MM.1S (cell line): ENCODE results near the gene MPRIP.

ENCODE experiments used
- DNase-seq: peaks from one replicate; pipeline ENCODE4 v3.0.0-alpha.2; 2015
- H2AFZ ChIP-seq: fragments of 300-600 bp; sonication (generic); 2 replicates; pipeline ENCODE4 v1.6.0; 2016; ENCODE audit warnings: antibody characterized with exemption, low read length
- H3F3A ChIP-seq: fragments of 300-600 bp; sonication (generic); 2 replicates; pipeline ENCODE4 v1.6.1; 2016; ENCODE audit warnings: mild to moderate bottlenecking, antibody characterized with exemption, low read length, moderate library complexity, mixed read lengths; ENCODE audit not compliant: insufficient read depth
- H3K27ac ChIP-seq: fragments of 300-600 bp; sonication (generic); 2 replicates; pipeline ENCODE4 v1.5.1; 2016; ENCODE audit warnings: mild to moderate bottlenecking, low read length
- H3K27me3 ChIP-seq: fragments of 300-600 bp; sonication (generic); replicated peaks from 2 replicates; pipeline ENCODE4 v1.6.0; 2016; ENCODE audit warnings: low read length; ENCODE audit not compliant: insufficient read depth
- H3K36me3 ChIP-seq: fragments of 300-600 bp; sonication (generic); replicated peaks from 2 replicates; pipeline ENCODE4 v1.6.1; 2016; ENCODE audit warnings: mild to moderate bottlenecking, low read length, mixed read lengths; ENCODE audit not compliant: insufficient read depth
- H3K4me1 ChIP-seq: fragments of 300-600 bp; sonication (generic); 2 replicates; pipeline ENCODE4 v1.6.1; 2016; ENCODE audit warnings: low read length, mixed read lengths
- H3K4me2 ChIP-seq: fragments of 300-600 bp; sonication (generic); 2 replicates; pipeline ENCODE4 v1.6.0; 2016; ENCODE audit warnings: low read depth, low read length
- H3K4me3 ChIP-seq: fragments of 300-600 bp; sonication (generic); 2 replicates; pipeline ENCODE4 v1.5.1; 2016; ENCODE audit warnings: low read length, mixed read lengths
- H3K79me2 ChIP-seq: fragments of 300-600 bp; sonication (generic); 2 replicates; pipeline ENCODE4 v1.6.1; 2016; ENCODE audit warnings: mixed run types, low read length, mixed read lengths
- H3K9ac ChIP-seq: fragments of 300-600 bp; sonication (generic); 2 replicates; pipeline ENCODE4 v1.6.1; 2016; ENCODE audit warnings: low read length, mixed read lengths
- H3K9me2 ChIP-seq: fragments of 300-600 bp; sonication (generic); replicated peaks from 2 replicates; pipeline ENCODE4 v1.6.1; 2016; ENCODE audit warnings: mild to moderate bottlenecking, low read length, mixed read lengths; ENCODE audit not compliant: insufficient read depth
- H3K9me3 ChIP-seq: fragments of 300-600 bp; sonication (generic); replicated peaks from 2 replicates; pipeline ENCODE4 v1.6.1; 2016; ENCODE audit warnings: mild to moderate bottlenecking, low read length, mixed read lengths; ENCODE audit not compliant: insufficient read depth
- H4K20me1 ChIP-seq: fragments of 300-600 bp; sonication (generic); 2 replicates; pipeline ENCODE4 v1.6.1; 2016; ENCODE audit warnings: mild to moderate bottlenecking, low read length, moderate library complexity, mixed read lengths; ENCODE audit not compliant: insufficient read depth
- CTCF ChIP-seq: fragments of 300-600 bp; sonication (generic); IDR thresholded peaks from 2 replicates; pipeline ENCODE4 v1.5.1; 2016; ENCODE audit warnings: antibody characterized with exemption, low read length, mixed read lengths
- EZH2 ChIP-seq: fragments of 300-600 bp; sonication (generic); optimal IDR thresholded peaks from 2 replicates; pipeline ENCODE3; 2017; ENCODE audit warnings: low read depth, mild to moderate bottlenecking, antibody characterized with exemption, low read length, mixed read lengths
- EZH2phosphoT487 ChIP-seq: fragments of 300-600 bp; sonication (generic); IDR thresholded peaks from 2 replicates; pipeline ENCODE4 v1.6.1; 2018; ENCODE audit warnings: antibody characterized with exemption, low read length

Gene MPRIP

GRCh38 chr17:17060930-17061329 lies 18.7 kb downstream of the MPRIP start:
- H3K4me1 ChIP-seq, result no peaks in the 10 kb centered on the region
- H3K4me3 ChIP-seq, result no peak overlapping the region
- H3K9ac ChIP-seq, result no peak overlapping the region
- no peaks in the 10 kb centered on the region for H3K9me2 ChIP-seq
- no peak overlapping the region for H2AFZ ChIP-seq
- no peaks in the 10 kb centered on the region for H3K27me3 ChIP-seq
- no peaks in the 10 kb centered on the region for H3F3A ChIP-seq
- H3K36me3 ChIP-seq, result no peaks in the 10 kb centered on the region; the same call in 1 of the 2 replicates
- no peaks in the 10 kb centered on the region for H3K9me3 ChIP-seq
- peaks cover 100% of the 10 kb centered on the region for H3K79me2 ChIP-seq
- no peak for DNase-seq
- no peak overlapping the region for H3K27ac ChIP-seq
- peaks cover 33% of the 10 kb centered on the region for H4K20me1 ChIP-seq
- H3K4me2 ChIP-seq, result no peak overlapping the region
- TF ChIP-seq EZH2 (no peak), CTCF (no peak)

GRCh38 chr17:17061516-17061915 lies 19.3 kb downstream of the MPRIP start:
- DNase-seq, result no peak
- peaks cover 100% of the 10 kb centered on the region for H3K79me2 ChIP-seq
- H3F3A ChIP-seq, result no peaks in the 10 kb centered on the region
- no peak overlapping the region for H2AFZ ChIP-seq
- no peak overlapping the region for H3K4me2 ChIP-seq
- H3K4me3 ChIP-seq, result no peak overlapping the region
- H3K9me2 ChIP-seq, result no peaks in the 10 kb centered on the region
- H3K27me3 ChIP-seq, result no peaks in the 10 kb centered on the region
- no peak overlapping the region for H3K27ac ChIP-seq
- no peaks in the 10 kb centered on the region for H3K9me3 ChIP-seq
- no peaks in the 10 kb centered on the region; the same call in 1 of the 2 replicates for H3K36me3 ChIP-seq
- TF ChIP-seq EZH2phosphoT487, result no peak
- TF ChIP-seq CTCF, result no peak
- no peak for TF ChIP-seq EZH2
- H3K4me1 ChIP-seq, result no peaks in the 10 kb centered on the region
- H3K9ac ChIP-seq, result no peak overlapping the region
- H4K20me1 ChIP-seq, result peaks cover 32% of the 10 kb centered on the region

- Histone ChIP-seq H2AFZ (no peak overlapping the region), H3F3A (no peaks in the 10 kb centered on the region), H3K9me3 (no peaks in the 10 kb centered on the region), H3K4me1 (no peaks in the 10 kb centered on the region), H4K20me1 (peaks cover 25% of the 10 kb centered on the region), H3K9me2 (no peaks in the 10 kb centered on the region), H3K9ac (no peak overlapping the region), H3K79me2 (peaks cover 100% of the 10 kb centered on the region), H3K4me3 (no peak overlapping the region), H3K27ac (no peak overlapping the region), H3K4me2 (no peak overlapping the region), H3K36me3 (no peaks in the 10 kb centered on the region; the same call in 1 of the 2 replicates), H3K27me3 (no peaks in the 10 kb centered on the region)
- DNase-seq, result no peak
- TF ChIP-seq CTCF, result no peak
- no peak for TF ChIP-seq EZH2
These were observed 20.1 kb downstream of the MPRIP start for GRCh38 chr17:17062356-17062755.

GRCh38 chr17:17062866-17063265 lies 20.6 kb downstream of the MPRIP start:
- Histone ChIP-seq H3K9me2 (no peaks in the 10 kb centered on the region), H3K9me3 (no peaks in the 10 kb centered on the region), H4K20me1 (peaks cover 25% of the 10 kb centered on the region), H3K9ac (no peak overlapping the region), H3K27ac (no peak overlapping the region), H3K79me2 (peaks cover 99% of the 10 kb centered on the region), H2AFZ (no peak overlapping the region), H3K4me2 (no peak overlapping the region), H3K4me1 (no peaks in the 10 kb centered on the region), H3K36me3 (no peaks in the 10 kb centered on the region), H3K4me3 (no peak overlapping the region), H3F3A (no peaks in the 10 kb centered on the region), H3K27me3 (no peaks in the 10 kb centered on the region)
- DNase-seq, result no peak
- TF ChIP-seq EZH2phosphoT487, result no peak
- no peak for TF ChIP-seq CTCF
- TF ChIP-seq EZH2, result no peak
